ENCODE data around the gene PACRG.

Gene PACRG

DNA sequence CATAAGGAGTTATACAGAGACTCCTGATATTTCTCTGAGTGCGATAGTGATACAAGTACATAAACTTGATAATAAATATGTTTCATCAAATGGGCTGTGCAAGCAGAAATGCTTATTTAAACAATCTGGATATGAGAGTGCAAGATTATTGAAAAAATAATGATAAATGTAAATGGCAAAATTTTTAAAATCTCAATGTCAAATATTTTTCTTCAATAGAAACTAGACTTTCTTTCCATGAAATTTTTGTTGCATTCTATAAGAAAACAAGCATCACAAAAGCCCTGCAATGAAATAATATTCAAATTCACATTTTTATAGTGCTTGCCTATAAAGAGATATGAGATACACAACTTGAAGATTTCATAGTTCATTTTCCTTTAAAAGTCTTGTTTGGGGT, 2.7 kb downstream of the PACRG start:
- H3K9ac ChIP-seq (ENCODE audit: low read length), result no peak overlapping the region
- no peak overlapping the region for H2AFZ ChIP-seq (ENCODE audit: low read depth, low read length)

DNA sequence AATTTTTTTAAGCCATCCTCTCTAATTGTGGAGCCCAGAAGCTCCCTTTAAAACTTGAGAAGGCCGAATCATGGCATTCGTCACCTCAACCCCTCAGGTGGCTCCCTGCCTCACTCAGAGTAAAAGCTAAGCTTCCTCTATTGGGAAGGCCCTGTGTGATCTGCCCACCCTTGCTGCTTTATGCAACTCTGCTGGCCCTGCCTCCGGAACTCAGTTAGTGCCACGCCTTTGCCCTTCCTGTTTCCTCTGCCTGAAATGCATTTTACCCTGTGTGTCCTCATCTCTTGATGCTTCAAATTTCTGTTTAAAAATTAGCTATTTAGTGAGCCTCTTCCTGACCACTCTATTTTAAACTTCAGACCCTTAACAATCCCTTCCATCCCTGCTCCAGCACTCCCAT, 5.7 kb downstream of the PACRG start:
- no peak overlapping the region for H2AFZ ChIP-seq (ENCODE audit: low read depth, low read length)
- no peak overlapping the region for H3K23ac ChIP-seq (ENCODE audit: low read length in 2 of 2)
- no peak overlapping the region for H2AK5ac ChIP-seq (ENCODE audit: low read length, severe bottlenecking)
- no peak overlapping the region for H3K4me3 ChIP-seq (ENCODE audit: insufficient read depth in 1 of 2, low read depth in 1 of 2, low read length in 2 of 2)
- no peak overlapping the region for H2BK5ac ChIP-seq (ENCODE audit: low read depth, low read length, poor library complexity, severe bottlenecking)
- H3K4ac ChIP-seq (ENCODE audit: low read depth in 1 of 2, low read length in 2 of 2), result no peak overlapping the region
- no peak overlapping the region for H4K8ac ChIP-seq (ENCODE audit: low read length)
- no peak for DNase-seq
- H3K9me3 ChIP-seq (ENCODE audit: control insufficient read depth, low read length), result no peaks in the 10 kb centered on the region
- no peaks in the 10 kb centered on the region for H3K27me3 ChIP-seq (ENCODE audit: control insufficient read depth in 1 of 2, insufficient read depth in 1 of 2, low read length in 2 of 2)
- no peak overlapping the region for H3K27ac ChIP-seq (ENCODE audit: low read length, poor library complexity, severe bottlenecking)
- no peak overlapping the region for H2BK120ac ChIP-seq (ENCODE audit: low read depth, low read length)
- H3K36me3 ChIP-seq (ENCODE audit: control insufficient read depth in 1 of 2, insufficient read depth in 2 of 2, low read depth in 1 of 2, low read length in 2 of 2), result no peaks in the 10 kb centered on the region
- H3K14ac ChIP-seq (ENCODE audit: low read length in 2 of 2), result no peak overlapping the region
- H4K91ac ChIP-seq (ENCODE audit: low read length), result no peak overlapping the region
- H3K79me1 ChIP-seq (replicated peaks; ENCODE audit: low read length, poor library complexity, severe bottlenecking), result no peaks in the 10 kb centered on the region
- H2BK12ac ChIP-seq (ENCODE audit: low read length in 2 of 2), result no peak overlapping the region
- no peak overlapping the region for H3K9ac ChIP-seq (ENCODE audit: low read length)
- H3K18ac ChIP-seq (ENCODE audit: low read depth in 1 of 2, low read length in 2 of 2), result no peak overlapping the region
- 85% methylated on average over 4 of the region's 4 CpGs for WGBS
- H3K4me2 ChIP-seq (ENCODE audit: low read length, poor library complexity, severe bottlenecking), result no peak overlapping the region
- H3K4me1 ChIP-seq (ENCODE audit: control insufficient read depth, insufficient read depth, low read depth, low read length), result no peaks in the 10 kb centered on the region
- H2BK15ac ChIP-seq (ENCODE audit: low read depth, poor library complexity, severe bottlenecking), result no peak overlapping the region

More for the DNA sequence above, 2.7 kb downstream of the PACRG start:
- no peaks in the 10 kb centered on the region for H3K27me3 ChIP-seq (ENCODE audit: control insufficient read depth in 1 of 2, insufficient read depth in 1 of 2, low read length in 2 of 2)
- no peak overlapping the region for H2BK12ac ChIP-seq (ENCODE audit: low read length in 2 of 2)
- no peak overlapping the region for H3K23ac ChIP-seq (ENCODE audit: low read length in 2 of 2)
- no peak overlapping the region for H2BK5ac ChIP-seq (ENCODE audit: low read depth, low read length, poor library complexity, severe bottlenecking)
- no peak overlapping the region for H3K14ac ChIP-seq (ENCODE audit: low read length in 2 of 2)
- no peak overlapping the region for H2BK15ac ChIP-seq (ENCODE audit: low read depth, poor library complexity, severe bottlenecking)
- DNase-seq, result no peak
- H3K4me2 ChIP-seq (ENCODE audit: low read length, poor library complexity, severe bottlenecking), result no peak overlapping the region
- H3K36me3 ChIP-seq (ENCODE audit: control insufficient read depth in 1 of 2, insufficient read depth in 2 of 2, low read depth in 1 of 2, low read length in 2 of 2), result no peaks in the 10 kb centered on the region
- H3K4ac ChIP-seq (ENCODE audit: low read depth in 1 of 2, low read length in 2 of 2), result no peak overlapping the region
- H2BK120ac ChIP-seq (ENCODE audit: low read depth, low read length), result no peak overlapping the region
- peaks cover 2% of the 10 kb centered on the region for H3K79me1 ChIP-seq (replicated peaks; ENCODE audit: low read length, poor library complexity, severe bottlenecking)
- H4K8ac ChIP-seq (ENCODE audit: low read length), result no peak overlapping the region
- H3K27ac ChIP-seq (ENCODE audit: low read length, poor library complexity, severe bottlenecking), result no peak overlapping the region
- peaks cover 3% of the 10 kb centered on the region for H3K4me1 ChIP-seq (ENCODE audit: control insufficient read depth, insufficient read depth, low read depth, low read length)
- no peak overlapping the region for H3K18ac ChIP-seq (ENCODE audit: low read depth in 1 of 2, low read length in 2 of 2)
- no peaks in the 10 kb centered on the region for H3K9me3 ChIP-seq (ENCODE audit: control insufficient read depth, low read length)
- H3K4me3 ChIP-seq (ENCODE audit: insufficient read depth in 1 of 2, low read depth in 1 of 2, low read length in 2 of 2), result no peak overlapping the region
- no peak overlapping the region for H4K91ac ChIP-seq (ENCODE audit: low read length)
- H2AK5ac ChIP-seq (ENCODE audit: low read length, severe bottlenecking), result no peak overlapping the region
- WGBS, result 100% methylated on average over 1 of the region's 1 CpG

DNA sequence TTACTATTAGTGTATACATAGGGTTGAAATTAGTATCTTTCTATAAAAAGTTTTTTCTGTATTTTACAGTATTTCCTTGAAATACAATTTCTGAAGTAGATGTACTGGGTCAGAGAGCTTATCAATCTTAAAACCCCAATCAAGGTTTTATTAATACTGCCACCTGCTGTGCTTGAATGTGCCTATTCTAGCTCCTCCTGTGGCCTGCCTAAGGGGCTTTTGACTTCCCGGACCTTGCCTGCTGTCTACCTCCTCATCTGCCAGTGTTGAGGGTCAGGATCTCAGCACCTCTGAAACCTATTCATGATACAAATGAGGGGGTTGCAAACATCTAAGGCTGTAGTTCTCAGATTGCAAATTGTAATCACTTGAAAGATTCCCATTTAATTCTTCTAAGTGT, 9.2 kb downstream of the PACRG start:
- Histone ChIP-seq H3K79me1 (replicated peaks; ENCODE audit: low read length, poor library complexity, severe bottlenecking) (no peaks in the 10 kb centered on the region), H3K27ac (ENCODE audit: low read length, poor library complexity, severe bottlenecking) (no peak overlapping the region), H2AFZ (ENCODE audit: low read depth, low read length) (no peak overlapping the region), H3K9ac (ENCODE audit: low read length) (no peak overlapping the region), H3K14ac (ENCODE audit: low read length in 2 of 2) (no peak overlapping the region), H2BK5ac (ENCODE audit: low read depth, low read length, poor library complexity, severe bottlenecking) (no peak overlapping the region), H3K4me2 (ENCODE audit: low read length, poor library complexity, severe bottlenecking) (no peak overlapping the region), H3K27me3 (ENCODE audit: control insufficient read depth in 1 of 2, insufficient read depth in 1 of 2, low read length in 2 of 2) (no peaks in the 10 kb centered on the region), H4K91ac (ENCODE audit: low read length) (no peak overlapping the region), H3K9me3 (ENCODE audit: control insufficient read depth, low read length) (no peaks in the 10 kb centered on the region), H3K23ac (ENCODE audit: low read length in 2 of 2) (no peak overlapping the region), H3K4me1 (ENCODE audit: control insufficient read depth, insufficient read depth, low read depth, low read length) (no peaks in the 10 kb centered on the region), H3K36me3 (ENCODE audit: control insufficient read depth in 1 of 2, insufficient read depth in 2 of 2, low read depth in 1 of 2, low read length in 2 of 2) (no peaks in the 10 kb centered on the region), H4K8ac (ENCODE audit: low read length) (no peak overlapping the region), H2BK120ac (ENCODE audit: low read depth, low read length) (no peak overlapping the region), H3K4me3 (ENCODE audit: insufficient read depth in 1 of 2, low read depth in 1 of 2, low read length in 2 of 2) (no peak overlapping the region), H2BK12ac (ENCODE audit: low read length in 2 of 2) (no peak overlapping the region), H3K4ac (ENCODE audit: low read depth in 1 of 2, low read length in 2 of 2) (no peak overlapping the region), H2AK5ac (ENCODE audit: low read length, severe bottlenecking) (no peak overlapping the region), H2BK15ac (ENCODE audit: low read depth, poor library complexity, severe bottlenecking) (no peak overlapping the region), H3K18ac (ENCODE audit: low read depth in 1 of 2, low read length in 2 of 2) (no peak overlapping the region)
- WGBS, result 63% methylated on average over 1 of the region's 1 CpG
- no peak for DNase-seq

DNA sequence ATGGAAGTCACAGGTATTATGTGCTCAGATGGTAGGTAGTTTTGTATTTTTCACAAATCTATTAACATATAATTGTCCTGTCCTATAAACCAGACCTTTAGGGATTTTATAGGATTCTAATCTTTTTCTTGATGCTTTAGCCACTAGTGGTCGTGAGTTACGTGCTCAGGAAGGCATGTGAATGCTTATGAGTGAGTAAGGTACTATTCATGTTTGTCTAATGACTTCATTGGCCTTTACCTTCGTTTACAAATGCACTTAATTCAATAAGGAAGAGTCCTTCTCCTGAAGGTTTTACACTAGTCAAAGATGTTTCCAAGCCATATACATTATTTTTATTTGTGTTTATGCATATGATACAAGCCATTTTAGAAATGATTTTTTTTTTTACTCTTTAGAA, 23.0 kb downstream of the PACRG start:
- no peaks in the 10 kb centered on the region for H3K27me3 ChIP-seq (ENCODE audit: control insufficient read depth in 1 of 2, insufficient read depth in 1 of 2, low read length in 2 of 2)
- no peak overlapping the region for H2BK120ac ChIP-seq (ENCODE audit: low read depth, low read length)
- no peak overlapping the region for H2BK15ac ChIP-seq (ENCODE audit: low read depth, poor library complexity, severe bottlenecking)
- H3K79me1 ChIP-seq (replicated peaks; ENCODE audit: low read length, poor library complexity, severe bottlenecking), result no peaks in the 10 kb centered on the region
- H3K36me3 ChIP-seq (ENCODE audit: control insufficient read depth in 1 of 2, insufficient read depth in 2 of 2, low read depth in 1 of 2, low read length in 2 of 2), result no peaks in the 10 kb centered on the region
- DNase-seq, result no peak
- H3K14ac ChIP-seq (ENCODE audit: low read length in 2 of 2), result no peak overlapping the region
- H2AFZ ChIP-seq (ENCODE audit: low read depth, low read length), result no peak overlapping the region
- H2BK12ac ChIP-seq (ENCODE audit: low read length in 2 of 2), result no peak overlapping the region
- no peak overlapping the region for H3K23ac ChIP-seq (ENCODE audit: low read length in 2 of 2)
- no peak overlapping the region for H3K4ac ChIP-seq (ENCODE audit: low read depth in 1 of 2, low read length in 2 of 2)
- no peak overlapping the region for H2AK5ac ChIP-seq (ENCODE audit: low read length, severe bottlenecking)
- no peaks in the 10 kb centered on the region for H3K4me1 ChIP-seq (ENCODE audit: control insufficient read depth, insufficient read depth, low read depth, low read length)
- no peak overlapping the region for H3K27ac ChIP-seq (ENCODE audit: low read length, poor library complexity, severe bottlenecking)
- no peak overlapping the region for H3K9ac ChIP-seq (ENCODE audit: low read length)
- H3K18ac ChIP-seq (ENCODE audit: low read depth in 1 of 2, low read length in 2 of 2), result no peak overlapping the region
- no peak overlapping the region for H4K8ac ChIP-seq (ENCODE audit: low read length)
- no peaks in the 10 kb centered on the region for H3K9me3 ChIP-seq (ENCODE audit: control insufficient read depth, low read length)
- H3K4me3 ChIP-seq (ENCODE audit: insufficient read depth in 1 of 2, low read depth in 1 of 2, low read length in 2 of 2), result no peak overlapping the region
- H4K91ac ChIP-seq (ENCODE audit: low read length), result no peak overlapping the region
- no peak overlapping the region for H2BK5ac ChIP-seq (ENCODE audit: low read depth, low read length, poor library complexity, severe bottlenecking)
- no peak overlapping the region for H3K4me2 ChIP-seq (ENCODE audit: low read length, poor library complexity, severe bottlenecking)
- WGBS, result no CpG with 5 or more reads among the region's 3 CpGs
